HG03565 (cell line): ENCODE results near the gene XAGE1B.
"Not testable (repeated sequence)": the region's sequence is repeated elsewhere in the genome, so short reads cannot be mapped to it uniquely, and the experiment has no call there.

ENCODE experiments used
- ATAC-seq: cut with Tn5 transposase; IDR thresholded peaks from one replicate; pipeline ENCODE4 v1.9.1; 2021; ENCODE audit warnings: mild to moderate bottlenecking, moderate library complexity; ENCODE audit not compliant: unreplicated experiment

The XAGE1B gene

DNA sequence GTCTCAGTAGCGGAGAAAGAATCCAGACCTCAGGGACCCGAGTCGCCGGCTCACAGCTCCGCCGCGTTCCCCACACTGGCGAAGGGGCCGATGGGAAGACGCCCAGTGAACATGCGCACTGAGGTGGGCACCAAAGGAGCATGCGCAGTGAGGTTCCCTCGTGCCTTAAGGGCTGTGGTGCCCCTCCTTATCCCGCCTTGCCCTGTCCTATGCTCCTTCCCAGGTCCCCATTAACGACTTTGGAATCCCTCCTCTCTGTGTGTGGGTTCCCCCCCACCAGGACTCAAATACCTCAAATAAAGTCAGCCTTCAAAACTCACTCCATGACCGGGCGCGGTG lies at the start of gene XAGE1B:
TSS of gene XAGE1B (minus strand) at position 77 of the 339 bp plus-strand sequence. CDS start 1,536 bp downstream, outside the sequence.
- not testable (repeated sequence) for ATAC-seq

GRCh38 chrX:52563105-52563504 lies 46.2 kb upstream of the XAGE1B start:
- ATAC-seq, result no peak

GRCh38 chrX:52558140-52558539 lies 41.3 kb upstream of the XAGE1B start:
- no peak for ATAC-seq

DNA sequence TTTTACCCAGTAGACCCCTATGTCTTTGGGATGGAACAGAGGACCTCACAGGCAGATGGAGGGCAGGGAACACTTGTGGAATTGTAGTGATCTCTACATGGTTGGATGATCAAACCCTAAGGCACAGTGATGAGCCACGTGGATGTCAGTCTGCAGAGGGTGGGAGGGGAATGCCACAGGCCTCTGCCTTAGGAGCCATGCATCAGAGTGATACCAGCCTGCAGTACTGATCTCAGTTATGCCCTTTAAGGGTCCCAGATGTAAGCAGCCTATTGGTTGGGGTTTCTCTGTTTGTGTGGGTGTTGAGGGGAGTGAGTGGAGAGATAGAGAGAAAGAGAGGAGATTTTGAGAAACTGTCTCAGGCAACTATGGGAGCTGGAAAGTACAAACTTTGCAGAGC lies 39.9 kb upstream of the XAGE1B start:
- ATAC-seq, result no peak

- no peak for ATAC-seq
Observed at GRCh38 chrX:52553995-52554642, 37.3 kb upstream of the XAGE1B start.

- ATAC-seq, result not testable (repeated sequence)
Observed at GRCh38 chrX:52548769-52549168, 31.9 kb upstream of the XAGE1B start.

GRCh38 chrX:52544147-52544840 lies 27.4 kb upstream of the XAGE1B start:
- ATAC-seq, result no peak

- no peak for ATAC-seq
Observed at GRCh38 chrX:52542311-52542710, 25.4 kb upstream of the XAGE1B start.

DNA sequence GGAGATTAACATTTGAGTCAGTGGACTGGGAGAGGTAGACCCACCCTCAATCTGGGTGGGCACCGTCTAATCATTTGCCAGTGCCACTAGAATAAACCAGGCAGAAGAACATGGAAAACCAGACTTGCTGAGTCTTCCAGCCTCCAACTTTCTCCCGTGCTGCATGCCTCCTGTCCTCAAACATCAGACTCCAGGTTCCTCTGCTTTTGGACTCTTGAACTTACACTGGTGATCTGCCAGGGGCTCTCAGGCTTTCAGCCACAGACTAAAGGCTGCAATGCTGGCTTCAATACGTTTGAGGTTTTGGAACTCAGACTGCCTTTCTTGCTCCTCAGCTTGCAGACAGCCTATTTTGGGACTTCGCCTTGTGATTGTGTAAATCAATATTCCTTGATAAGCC lies 24.2 kb upstream of the XAGE1B start:
- ATAC-seq, result not testable (repeated sequence)

GRCh38 chrX:52516110-52516986 lies 515 bp downstream of the XAGE1B start:
- not testable (repeated sequence) for ATAC-seq

DNA sequence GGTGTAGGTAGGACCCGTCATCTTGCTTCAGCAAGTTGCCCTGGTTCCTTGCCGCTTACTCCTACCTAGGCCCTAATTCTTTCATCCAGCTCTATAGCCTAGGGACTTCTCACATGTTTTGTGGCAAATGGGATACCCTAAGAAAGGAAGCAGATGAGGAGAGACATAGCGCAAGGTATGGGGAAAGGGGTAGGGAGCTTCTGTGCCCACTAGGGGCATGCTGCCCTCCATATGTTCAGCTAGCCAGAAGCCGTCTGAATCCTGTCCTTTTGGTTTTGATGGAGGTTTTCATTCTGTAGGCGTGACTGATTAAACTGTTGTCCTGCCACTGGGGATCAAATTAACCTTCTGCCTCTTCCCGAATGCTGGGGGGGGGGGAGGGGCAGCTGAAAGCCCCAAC lies 5.7 kb downstream of the XAGE1B start:
- ATAC-seq, result not testable (repeated sequence)

DNA sequence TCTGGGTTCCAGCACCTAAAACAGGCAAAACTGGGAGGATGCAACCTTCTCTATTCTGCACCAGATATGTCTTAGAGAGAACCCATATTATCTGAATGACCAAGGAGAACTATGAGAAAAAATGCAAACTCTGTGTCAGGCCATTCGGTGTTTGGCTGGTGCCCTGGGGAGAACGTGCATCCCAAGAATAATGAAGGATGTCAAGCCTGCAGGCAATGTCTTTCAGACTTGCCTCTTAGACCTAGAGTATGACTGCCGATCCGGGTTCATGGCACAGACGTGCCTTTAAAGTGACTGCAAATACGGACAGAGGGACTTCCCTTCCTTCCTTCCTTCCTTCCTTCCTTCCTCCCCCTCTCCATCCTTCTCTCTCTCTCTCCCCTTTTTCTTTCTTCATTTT lies 6.9 kb downstream of the XAGE1B start:
- ATAC-seq, result no peak

GRCh38 chrX:52507331-52507730 lies 9.5 kb downstream of the XAGE1B start:
- no peak for ATAC-seq

GRCh38 chrX:52504551-52504950 lies 12.3 kb downstream of the XAGE1B start:
- no peak for ATAC-seq

GRCh38 chrX:52501362-52501761 lies 15.5 kb downstream of the XAGE1B start:
- not testable (repeated sequence) for ATAC-seq

- not testable (repeated sequence) for ATAC-seq
Observed at GRCh38 chrX:52496419-52496772, 20.5 kb downstream of the XAGE1B start.

GRCh38 chrX:52495545-52496418 lies 21.1 kb downstream of the XAGE1B start, which contains the start of gene XAGE1A:
XAGE1A (plus strand) TSS chrX:52495808; CDS start chrX:52497362, 1,554 bp downstream.
- not testable (repeated sequence) for ATAC-seq

DNA sequence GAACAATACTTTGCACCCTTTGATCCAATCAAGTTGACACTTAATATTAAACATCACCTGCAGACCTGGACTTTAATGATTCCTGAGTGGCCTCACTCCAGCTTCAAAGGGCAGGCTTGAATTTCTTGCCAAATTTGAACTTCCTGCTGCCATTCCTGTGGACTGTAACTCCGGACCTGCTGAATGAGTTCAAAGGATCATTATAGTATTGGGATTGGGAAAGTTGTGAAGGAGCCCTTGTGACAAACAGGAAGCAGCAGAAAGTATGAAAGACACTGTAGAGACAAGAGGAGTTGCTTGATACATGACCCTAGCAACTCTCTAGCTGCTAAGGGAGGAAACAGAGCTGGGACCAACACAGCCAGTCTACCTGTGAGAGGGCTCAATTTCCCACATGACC lies 45.6 kb downstream of the XAGE1B start:
- not testable (repeated sequence) for ATAC-seq
